Left cardiac atrium (tissue), 4 donors: ENCODE results near the gene TRDN. TPM values are rescaled to one million over a fixed set of nuclear protein-coding genes. Genes with fewer than 3 reads are reported as not detected.
"Not testable (repeated sequence)": the region's sequence is repeated elsewhere in the genome, so short reads cannot be mapped to it uniquely, and the experiment has no call there.

Experiments
- ATAC-seq, 2 donors: fragments of 200-7000 bp; cut with Tn5 transposase; one replicate each; pipeline ENCODE4 v1.9.1; 2020; ENCODE audit warnings: mild to moderate bottlenecking in 2 of 2, moderate library complexity in 2 of 2
- DNase-seq: peaks from one replicate; pipeline ENCODE4 v3.0.0-alpha.2; 2020
- intact Hi-C, 2 donors: fragments of 100-400 bp; cut with DNase I; formaldehyde crosslinking; loops; one replicate each; pipeline versions ENCODE4 v1.14.1 to v1.15.1; 2022 to 2023
- total RNA-seq, 2 donors: library from RNA; stranded (reverse); fragmentation: NEBNext Ultra II Directional; extraction: Animal tissue kit (Norgen Biotek cat#: 25700); gene quantifications; one replicate each; pipeline ENCODE4 v1.2.1, GENCODE V29; 2021
- donor health status: DM: no; HTN: yes; CAD: no.
- donor health status: DM: no; HTN: yes; CAD: no; lungs with severe emphysema.
- donor health status: DM: yes; HTN: yes; CAD: no.
- donor health status: Dilated cardiomyopathy.

The TRDN gene
- total RNA-seq, 2 donors from 2014 or later = 174 to 207 TPM

- DNase-seq = peak; percentile 29
- peak in 1 of 2 donors; percentile 50 for ATAC-seq
Measured at GRCh38 chr6:123570813-123571684, 65.7 kb downstream of the TRDN start.

GRCh38 chr6:123569575-123569974 lies 67.2 kb downstream of the TRDN start:
- no peak for DNase-seq
- ATAC-seq = peak; percentile 59 to 63
- intact Hi-C loops = no loop called here

More at GRCh38 chr6:123570813-123571684, 65.7 kb downstream of the TRDN start:
- intact Hi-C loops = no loop called here

- DNase-seq (no peak), ATAC-seq (no peak)
- intact Hi-C loops = no loop called here
Measured at GRCh38 chr6:123565529-123565928, 71.2 kb downstream of the TRDN start.

GRCh38 chr6:123564361-123564760 lies 72.4 kb downstream of the TRDN start:
- ATAC-seq (no peak), DNase-seq (no peak)
- intact Hi-C loops = no loop called here

- ATAC-seq (no peak), DNase-seq (no peak)
- intact Hi-C loops = no loop called here
Measured at GRCh38 chr6:123562677-123563076, 74.1 kb downstream of the TRDN start.

- ATAC-seq (no peak), DNase-seq (no peak)
- intact Hi-C loops = no loop called here
Measured at GRCh38 chr6:123562264-123562663, 74.5 kb downstream of the TRDN start.

- DNase-seq, ATAC-seq, intact Hi-C loops: not testable (repeated sequence)
Measured at GRCh38 chr6:123559816-123560215, 76.9 kb downstream of the TRDN start.

- intact Hi-C loops, DNase-seq, ATAC-seq: not testable (repeated sequence)
Measured at GRCh38 chr6:123557474-123557873, 79.3 kb downstream of the TRDN start.

- peak; percentile 34 to 68 for ATAC-seq
- intact Hi-C loops = no loop called here
Measured at GRCh38 chr6:123551939-123552707, 84.6 kb downstream of the TRDN start.

GRCh38 chr6:123550052-123550617 lies 86.6 kb downstream of the TRDN start:
- DNase-seq (no peak), ATAC-seq (peak in 1 of 2 donors; percentile 63)
- intact Hi-C loops = no loop called here

More at GRCh38 chr6:123551939-123552707, 84.6 kb downstream of the TRDN start:
- DNase-seq = no peak

- intact Hi-C loops = no loop called here
- no peak for DNase-seq
- no peak for ATAC-seq
Measured at GRCh38 chr6:123549476-123549875, 87.3 kb downstream of the TRDN start.

- DNase-seq (no peak), ATAC-seq (no peak)
- intact Hi-C loops = no loop called here
Measured at GRCh38 chr6:123547216-123547978, 89.4 kb downstream of the TRDN start.

- ATAC-seq (no peak), DNase-seq (no peak)
- intact Hi-C loops = no loop called here
Measured at GRCh38 chr6:123546537-123546936, 90.2 kb downstream of the TRDN start.

GRCh38 chr6:123541462-123541861 lies 95.3 kb downstream of the TRDN start:
- intact Hi-C loops = no loop called here
- no peak for DNase-seq
- no peak for ATAC-seq

- intact Hi-C loops = no loop called here
- peak; percentile 25 for DNase-seq
- peak; percentile 86 to 95 for ATAC-seq
Measured at GRCh38 chr6:123533862-123534648, 102.7 kb downstream of the TRDN start.

- intact Hi-C loops = no loop called here
- ATAC-seq (peak in 1 of 2 donors; percentile 44), DNase-seq (no peak)
Measured at GRCh38 chr6:123529843-123530242, 106.9 kb downstream of the TRDN start.

GRCh38 chr6:123529058-123529457 lies 107.7 kb downstream of the TRDN start:
- no peak for ATAC-seq
- intact Hi-C loops = no loop called here
- DNase-seq = no peak

GRCh38 chr6:123527406-123527805 lies 109.3 kb downstream of the TRDN start:
- ATAC-seq = no peak
- no peak for DNase-seq
- intact Hi-C loops = no loop called here
